GM19324 (cell line): Measurements from ENCODE around the gene GUCY2D.
"Not testable (repeated sequence)": the region's sequence is repeated elsewhere in the genome, so short reads cannot be mapped to it uniquely, and the experiment has no call there.

Experiments
- ATAC-seq: cut with Tn5 transposase; IDR thresholded peaks from one replicate; pipeline ENCODE4 v1.9.1; 2021; ENCODE audit warnings: mild to moderate bottlenecking, moderate library complexity; ENCODE audit not compliant: unreplicated experiment, low FRiP score

The GUCY2D gene

GRCh38 chr17:8001976-8002720, at the start of gene GUCY2D:
Gene GUCY2D (plus strand): TSS chr17:8002615. CDS start chr17:8003048, 433 bp downstream.
- no peak for ATAC-seq

GRCh38 chr17:7953266-7953665, 49.1 kb upstream of the GUCY2D start:
- not testable (repeated sequence) for ATAC-seq

- ATAC-seq = no peak
Observed at GRCh38 chr17:7955414-7956227, 46.8 kb upstream of the GUCY2D start.

- no peak for ATAC-seq
Observed at GRCh38 chr17:7956228-7956965, 46.0 kb upstream of the GUCY2D start.

GRCh38 chr17:7959503-7960253, 42.7 kb upstream of the GUCY2D start:
- ATAC-seq = no peak

GRCh38 chr17:7961421-7961820, 41.0 kb upstream of the GUCY2D start:
- no peak for ATAC-seq

GRCh38 chr17:7967751-7968150, 34.7 kb upstream of the GUCY2D start:
- no peak for ATAC-seq

- no peak for ATAC-seq
Observed at GRCh38 chr17:7969433-7969832, 33.0 kb upstream of the GUCY2D start.

- no peak for ATAC-seq
Observed at GRCh38 chr17:7971651-7972050, 30.8 kb upstream of the GUCY2D start.

- no peak for ATAC-seq
Observed at GRCh38 chr17:7972131-7972785, 30.2 kb upstream of the GUCY2D start.

GRCh38 chr17:7974638-7975131, 27.7 kb upstream of the GUCY2D start:
- no peak for ATAC-seq

- no peak for ATAC-seq
Observed at GRCh38 chr17:7977039-7977438, 25.4 kb upstream of the GUCY2D start.

- no peak for ATAC-seq
Observed at GRCh38 chr17:7977805-7978204, 24.6 kb upstream of the GUCY2D start.

GRCh38 chr17:7982173-7982572, 20.2 kb upstream of the GUCY2D start:
- no peak for ATAC-seq

GRCh38 chr17:7982666-7983065, 19.7 kb upstream of the GUCY2D start:
- no peak for ATAC-seq

GRCh38 chr17:7984904-7985303, 17.5 kb upstream of the GUCY2D start:
- ATAC-seq = no peak

GRCh38 chr17:7987112-7987893, 15.1 kb upstream of the GUCY2D start:
- no peak for ATAC-seq

GRCh38 chr17:7988750-7989178, 13.7 kb upstream of the GUCY2D start:
- no peak for ATAC-seq
